Lung (tissue), 12 donors: ENCODE results near the gene AFAP1L1. TPM values are rescaled to one million over a fixed set of nuclear protein-coding genes. Genes with fewer than 3 reads are reported as not detected.

Source experiments
- ATAC-seq: fragments of 200-7000 bp; cut with Tn5 transposase; one replicate; pipeline ENCODE4 v1.9.1; 2020; ENCODE audit warnings: moderate number of reproducible peaks; ENCODE audit not compliant: insufficient read depth, low FRiP score
- DNase-seq, 3 donors: peaks; one replicate each; pipeline ENCODE4 v3.0.0-alpha.2; 2013 to 2017
- H3K27ac ChIP-seq, 2 donors: one replicate each; pipeline ENCODE4 v1.5.1; 2013; ENCODE audit warnings: mild to moderate bottlenecking in 2 of 2, moderate library complexity in 2 of 2, control low read depth in 1 of 2, inconsistent platforms in 1 of 2, low read depth in 1 of 2, low read length in 1 of 2
- H3K27me3 ChIP-seq, 3 donors: one replicate each; pipeline ENCODE4 v1.5.1; 2013; ENCODE audit warnings: low read length in 2 of 3; ENCODE audit not compliant: control insufficient read depth in 3 of 3, insufficient read depth in 3 of 3
- H3K36me3 ChIP-seq, 4 donors: one replicate each; pipeline ENCODE4 v1.5.1; 2013; ENCODE audit warnings: low read length in 4 of 4, mild to moderate bottlenecking in 1 of 4, moderate library complexity in 1 of 4; ENCODE audit not compliant: control insufficient read depth in 4 of 4, insufficient read depth in 4 of 4
- H3K4me1 ChIP-seq, 5 donors: one replicate each; pipeline ENCODE4 v1.5.1; 2013; ENCODE audit warnings: low read length in 5 of 5, mild to moderate bottlenecking in 2 of 5, moderate library complexity in 1 of 5; ENCODE audit not compliant: control insufficient read depth in 5 of 5, insufficient read depth in 5 of 5
- H3K4me3 ChIP-seq: one replicate; pipeline ENCODE4 v1.5.1; 2013; ENCODE audit warnings: mild to moderate bottlenecking, control low read depth, moderate library complexity
- H3K9ac ChIP-seq, 2 donors: one replicate each; pipeline ENCODE4 v1.5.1; 2013; ENCODE audit warnings: low read length in 2 of 2, control low read depth in 1 of 2; ENCODE audit not compliant: insufficient read depth in 1 of 2
- H3K9me3 ChIP-seq, 4 donors: one replicate each; pipeline ENCODE4 v1.5.1; 2013; ENCODE audit warnings: low read length in 3 of 4, mild to moderate bottlenecking in 1 of 4, moderate library complexity in 1 of 4; ENCODE audit not compliant: control insufficient read depth in 4 of 4, insufficient read depth in 3 of 4
- CTCF ChIP-seq: IDR thresholded peaks from 2 replicates; pipeline ENCODE4 v1.5.1; 2012; ENCODE audit warnings: mild to moderate bottlenecking; ENCODE audit errors: control extremely low read depth, extremely low read depth
- WGBS, 2 donors: extraction: QIAGEN DNeasy Blood & Tissue Kit; methylation state at CpG; one replicate each; pipeline ENCODE4 v1.1.7; 2013; 5-methylcytosine and 5-hydroxymethylcytosine counted together
- polyA plus RNA-seq, 2 donors: library from polyadenylated mRNA; stranded (reverse); fragments of 200-250 nt; gene quantifications; one replicate each; pipeline ENCODE4 v1.2.1, GENCODE V29; 2013
- total RNA-seq, 2 donors: library from RNA; depleted of rRNA in 1 of 2; stranded (reverse); fragments of >200 nt in 1 of 2; gene quantifications; one replicate each; pipeline ENCODE4 v1.2.1, GENCODE V29; 2014 to 2021
- donor health status: control.
- donor health status: control.
- donor health status: Bipolar disorder and iron deficiency.
- donor health status: healthy.
- donor health status: DM: yes; HTN: yes; CAD: no.

Gene AFAP1L1
- total and polyA plus RNA-seq, 4 donors, result 9.8 to 40.6 (median 18.1) TPM

GRCh38 chr5:149320791-149321330, 49.2 kb downstream of the AFAP1L1 start:
- Histone ChIP-seq H3K27ac (peak overlapping the region; percentile 54 to 63), H3K9me3 (no peaks in the 10 kb centered on the region), H3K4me1 (peaks cover 0 to 15% (median 12%) of the 10 kb centered on the region in 5 donors), H3K36me3 (peaks cover 0 to 14% (median under 1%) of the 10 kb centered on the region in 4 donors), H3K27me3 (no peaks in the 10 kb centered on the region), H3K9ac (no peak overlapping the region), H3K4me3 (no peak overlapping the region)
- ATAC-seq (peak; percentile 48), DNase-seq (peak; percentile 95 to 98 (median 95))
- WGBS, 2 donors, result 36 to 37% methylated on average over 4 of the region's 4 CpGs
- TF ChIP-seq CTCF, result no peak

GRCh38 chr5:149322518-149322917, 50.9 kb downstream of the AFAP1L1 start:
- Histone ChIP-seq H3K36me3 (peaks cover 0 to 14% (median 4%) of the 10 kb centered on the region in 4 donors), H3K27me3 (no peaks in the 10 kb centered on the region), H3K27ac (peak overlapping the region; percentile 35 to 42), H3K9me3 (no peaks in the 10 kb centered on the region), H3K4me1 (peaks cover 0 to 15% (median 12%) of the 10 kb centered on the region in 5 donors), H3K9ac (no peak overlapping the region), H3K4me3 (no peak overlapping the region)
- TF ChIP-seq CTCF, result no peak
- 90 to 91% methylated on average over 12 of the region's 12 CpGs for WGBS, 2 donors
- ATAC-seq (no peak), DNase-seq (no peak)

DNA sequence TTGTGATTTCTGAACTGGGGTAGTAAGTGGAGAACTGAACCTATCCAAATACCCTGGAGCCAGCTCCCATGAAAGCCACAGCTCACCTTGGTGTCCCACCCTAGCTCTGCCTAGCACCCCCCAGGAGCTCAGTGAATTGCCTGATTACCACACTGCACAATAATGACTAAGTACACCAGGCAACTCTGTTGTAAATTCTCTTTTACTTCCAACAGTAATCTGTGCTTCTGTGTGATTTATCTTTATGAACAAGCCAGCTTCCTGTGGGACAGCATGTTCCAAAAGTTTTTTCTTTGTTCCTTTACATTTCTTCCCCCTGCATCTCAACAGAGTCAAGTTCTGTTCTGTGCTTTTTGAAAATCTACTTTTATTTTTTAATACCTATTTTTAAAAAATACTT, 51.6 kb downstream of the AFAP1L1 start:
- H3K27ac ChIP-seq, result no peak overlapping the region
- no peaks in the 10 kb centered on the region for H3K27me3 ChIP-seq
- H3K36me3 ChIP-seq, result peaks cover 0 to 15% (median 6%) of the 10 kb centered on the region in 4 donors
- TF ChIP-seq CTCF, result no peak
- H3K4me3 ChIP-seq, result no peak overlapping the region
- ATAC-seq (no peak), DNase-seq (no peak)
- no peaks in the 10 kb centered on the region for H3K9me3 ChIP-seq
- H3K9ac ChIP-seq, result no peak overlapping the region
- peaks cover 0 to 15% (median 12%) of the 10 kb centered on the region in 5 donors for H3K4me1 ChIP-seq
